OCI-LY1 (cell line): Measurements from ENCODE around the gene MYRF.

ENCODE experiments used
- H2AFZ ChIP-seq: fragments of 200-600 bp; sonication (generic), shearing (Covaris generic); 2 replicates; pipeline ENCODE4 v1.6.0; 2014; ENCODE audit warnings: antibody characterized with exemption, mild to moderate bottlenecking, low read length
- H3F3A ChIP-seq: fragments of 200-600 bp; sonication (generic), shearing (Covaris generic); 2 replicates; pipeline ENCODE4 v1.6.0; 2014; ENCODE audit warnings: mild to moderate bottlenecking, antibody characterized with exemption, low read length, moderate library complexity; ENCODE audit not compliant: insufficient read depth
- H3K27ac ChIP-seq: fragments of 200-600 bp; sonication (generic); 2 replicates; pipeline ENCODE4 v1.5.1; 2014; ENCODE audit warnings: low read length, mixed run types, mild to moderate bottlenecking, low read depth; ENCODE audit not compliant: poor library complexity, severe bottlenecking
- H3K27me3 ChIP-seq: fragments of 200-600 bp; sonication (generic); 2 replicates; pipeline ENCODE4 v1.6.0; 2014; ENCODE audit warnings: antibody characterized with exemption, mild to moderate bottlenecking, low read length, moderate library complexity; ENCODE audit not compliant: insufficient read depth
- H3K36me3 ChIP-seq: fragments of 200-600 bp; sonication (generic); 2 replicates; pipeline ENCODE4 v1.6.1; 2014; ENCODE audit warnings: mild to moderate bottlenecking, antibody characterized with exemption, low read length, moderate library complexity, mixed read lengths; ENCODE audit not compliant: insufficient read depth
- H3K4me1 ChIP-seq: fragments of 200-600 bp; sonication (generic); 2 replicates; pipeline ENCODE4 v1.5.1; 2014; ENCODE audit warnings: mild to moderate bottlenecking, low read length, moderate library complexity; ENCODE audit not compliant: insufficient read depth, severe bottlenecking
- H3K4me2 ChIP-seq: fragments of 200-600 bp; sonication (generic), shearing (Covaris generic); 2 replicates; pipeline ENCODE4 v1.6.1; 2014; ENCODE audit warnings: low read length
- H3K4me3 ChIP-seq: fragments of 200-600 bp; sonication (generic); 2 replicates; pipeline ENCODE4 v1.5.1; 2014; ENCODE audit warnings: low read length, low read depth, mild to moderate bottlenecking, mixed read lengths; ENCODE audit not compliant: poor library complexity, severe bottlenecking
- H3K79me2 ChIP-seq: fragments of 200-600 bp; shearing (Covaris generic); 2 replicates; pipeline ENCODE4 v1.6.1; 2016; ENCODE audit warnings: mixed run types, low read length, mixed read lengths; ENCODE audit not compliant: insufficient read depth
- H3K9ac ChIP-seq: fragments of 200-600 bp; sonication (generic), shearing (Covaris generic); 2 replicates; pipeline ENCODE4 v1.6.1; 2014; ENCODE audit warnings: mild to moderate bottlenecking, low read length, mixed read lengths
- H3K9me2 ChIP-seq: fragments of 200-600 bp; sonication (generic), shearing (Covaris generic); 2 replicates; pipeline ENCODE4 v1.6.1; 2014; ENCODE audit warnings: low read depth, mild to moderate bottlenecking, low read length, mixed read lengths
- H3K9me3 ChIP-seq: fragments of 200-600 bp; shearing (Covaris generic); 2 replicates; pipeline ENCODE4 v1.6.1; 2014; ENCODE audit warnings: low read length, mixed read lengths
- H4K20me1 ChIP-seq: fragments of 200-600 bp; sonication (generic), shearing (Covaris generic); 2 replicates; pipeline ENCODE4 v1.6.0; 2016; ENCODE audit warnings: mild to moderate bottlenecking, low read length; ENCODE audit not compliant: insufficient read depth
- EZH2 ChIP-seq: fragments of 200-600 bp; sonication (generic), shearing (Covaris generic); IDR thresholded peaks from 2 replicates; pipeline ENCODE4 v1.8.0; 2017; ENCODE audit warnings: borderline replicate concordance, mixed run types, mild to moderate bottlenecking, antibody characterized with exemption, low read length, moderate library complexity, mixed read lengths
- TF ChIP-seq, protein P1 (sequence below): fragments of 200-600 bp; sonication (generic), shearing (Covaris generic); IDR thresholded peaks from 2 replicates; pipeline ENCODE4 v1.5.1; 2017; ENCODE audit warnings: mild to moderate bottlenecking, antibody characterized with exemption, low read length, moderate library complexity, mixed read lengths

MYRF gene

DNA sequence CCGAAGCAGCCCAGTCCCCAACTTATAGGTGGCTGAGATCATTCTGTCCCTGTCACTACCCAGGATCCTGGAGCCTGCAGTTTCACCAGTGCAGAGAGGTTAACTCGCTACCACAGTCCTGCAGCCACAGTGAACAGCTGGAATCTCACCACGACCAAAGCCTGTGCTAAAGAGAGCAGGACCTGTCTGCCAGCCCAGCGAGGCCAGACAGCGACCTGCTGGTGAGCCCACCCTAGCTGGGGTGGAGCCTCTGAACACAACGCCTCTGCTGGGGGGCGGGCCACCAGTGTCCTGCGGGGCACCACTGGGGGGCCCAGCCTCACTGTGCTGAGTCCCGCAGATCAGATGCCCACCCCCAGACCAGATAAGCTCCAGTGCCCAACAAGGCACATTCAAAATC, 39.0 kb upstream of the MYRF start:
- Histone ChIP-seq H3K9me3 (no peaks in the 10 kb centered on the region), H3K4me3 (no peak overlapping the region), H3K27ac (no peak overlapping the region), H3K27me3 (peaks cover 4% of the 10 kb centered on the region; the same call in 1 of the 2 replicates), H4K20me1 (no peaks in the 10 kb centered on the region), H3K36me3 (no peaks in the 10 kb centered on the region), H2AFZ (no peak overlapping the region), H3K9me2 (no peaks in the 10 kb centered on the region), H3K79me2 (no peaks in the 10 kb centered on the region), H3F3A (no peaks in the 10 kb centered on the region), H3K4me2 (no peak overlapping the region), H3K4me1 (no peaks in the 10 kb centered on the region), H3K9ac (no peak overlapping the region)
- no peak for TF ChIP-seq EZH2
- TF ChIP-seq, protein P1, sequence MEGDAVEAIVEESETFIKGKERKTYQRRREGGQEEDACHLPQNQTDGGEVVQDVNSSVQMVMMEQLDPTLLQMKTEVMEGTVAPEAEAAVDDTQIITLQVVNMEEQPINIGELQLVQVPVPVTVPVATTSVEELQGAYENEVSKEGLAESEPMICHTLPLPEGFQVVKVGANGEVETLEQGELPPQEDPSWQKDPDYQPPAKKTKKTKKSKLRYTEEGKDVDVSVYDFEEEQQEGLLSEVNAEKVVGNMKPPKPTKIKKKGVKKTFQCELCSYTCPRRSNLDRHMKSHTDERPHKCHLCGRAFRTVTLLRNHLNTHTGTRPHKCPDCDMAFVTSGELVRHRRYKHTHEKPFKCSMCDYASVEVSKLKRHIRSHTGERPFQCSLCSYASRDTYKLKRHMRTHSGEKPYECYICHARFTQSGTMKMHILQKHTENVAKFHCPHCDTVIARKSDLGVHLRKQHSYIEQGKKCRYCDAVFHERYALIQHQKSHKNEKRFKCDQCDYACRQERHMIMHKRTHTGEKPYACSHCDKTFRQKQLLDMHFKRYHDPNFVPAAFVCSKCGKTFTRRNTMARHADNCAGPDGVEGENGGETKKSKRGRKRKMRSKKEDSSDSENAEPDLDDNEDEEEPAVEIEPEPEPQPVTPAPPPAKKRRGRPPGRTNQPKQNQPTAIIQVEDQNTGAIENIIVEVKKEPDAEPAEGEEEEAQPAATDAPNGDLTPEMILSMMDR = no peak

DNA sequence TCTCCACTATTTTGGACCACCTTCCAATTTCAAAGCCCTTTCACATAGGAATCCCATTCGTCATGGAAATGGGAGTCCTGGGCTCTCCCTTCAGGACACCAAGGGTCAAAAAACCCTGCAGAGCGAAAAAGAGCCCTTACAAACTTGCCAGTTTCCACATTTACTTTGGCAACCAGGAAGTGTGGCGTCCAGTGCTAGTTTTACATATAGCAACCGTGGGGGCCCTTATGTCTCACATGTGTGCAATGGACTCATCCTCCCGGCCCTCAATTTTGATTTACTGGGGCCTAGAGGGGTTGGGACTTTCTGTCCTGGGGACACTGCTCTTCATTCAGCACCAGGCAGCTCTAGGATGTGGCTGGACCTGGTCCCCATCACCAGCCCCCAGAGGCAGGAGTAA, 38.5 kb upstream of the MYRF start:
- no peak overlapping the region for H3K27ac ChIP-seq
- no peaks in the 10 kb centered on the region for H3F3A ChIP-seq
- no peaks in the 10 kb centered on the region for H3K9me3 ChIP-seq
- H3K27me3 ChIP-seq = peaks cover 4% of the 10 kb centered on the region; the same call in 1 of the 2 replicates
- H3K9ac ChIP-seq = no peak overlapping the region
- no peaks in the 10 kb centered on the region for H3K4me1 ChIP-seq
- H2AFZ ChIP-seq = no peak overlapping the region
- no peaks in the 10 kb centered on the region for H3K79me2 ChIP-seq
- H3K36me3 ChIP-seq = no peaks in the 10 kb centered on the region
- no peak overlapping the region for H3K4me3 ChIP-seq
- no peaks in the 10 kb centered on the region for H4K20me1 ChIP-seq
- no peak for TF ChIP-seq EZH2
- TF ChIP-seq, protein P1 = no peak
- H3K9me2 ChIP-seq = no peaks in the 10 kb centered on the region
- no peak overlapping the region for H3K4me2 ChIP-seq

DNA sequence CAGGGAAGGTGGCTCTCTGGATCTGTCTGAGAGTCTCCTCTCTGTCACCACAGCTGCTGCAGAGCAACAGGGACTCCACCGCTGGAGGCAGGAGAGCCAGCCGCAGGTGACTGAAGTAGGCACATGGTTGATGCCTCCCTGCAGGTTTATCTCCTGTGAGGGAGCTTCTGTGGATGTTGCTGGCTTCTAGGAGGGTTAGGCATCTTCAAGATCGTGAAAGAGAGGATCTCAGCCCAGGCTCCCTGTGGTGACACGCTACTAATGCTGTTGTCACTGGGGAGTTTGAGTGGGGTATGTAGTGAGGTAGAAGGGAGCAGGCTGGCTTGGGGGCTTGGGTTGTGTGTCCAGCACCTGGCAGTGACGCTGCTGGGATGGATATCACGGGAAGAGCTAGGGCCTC, 38.1 kb upstream of the MYRF start:
- no peak overlapping the region for H3K4me3 ChIP-seq
- no peaks in the 10 kb centered on the region for H3K79me2 ChIP-seq
- no peak overlapping the region for H3K9ac ChIP-seq
- no peaks in the 10 kb centered on the region for H3K4me1 ChIP-seq
- no peak overlapping the region for H2AFZ ChIP-seq
- H3K36me3 ChIP-seq = no peaks in the 10 kb centered on the region
- H3K9me2 ChIP-seq = no peaks in the 10 kb centered on the region
- H3K4me2 ChIP-seq = no peak overlapping the region
- TF ChIP-seq, protein P1 = no peak
- no peak for TF ChIP-seq EZH2
- no peak overlapping the region for H3K27ac ChIP-seq
- no peaks in the 10 kb centered on the region for H3K9me3 ChIP-seq
- no peaks in the 10 kb centered on the region for H3F3A ChIP-seq
- peaks cover 4% of the 10 kb centered on the region; the same call in 1 of the 2 replicates for H3K27me3 ChIP-seq
- H4K20me1 ChIP-seq = no peaks in the 10 kb centered on the region
